HepG2 (cell line): ENCODE results near the gene PDE4D. TPM values are rescaled to one million over a fixed set of nuclear protein-coding genes. Genes with fewer than 3 reads are reported as not detected.

ENCODE experiments used
- FOXA3 ChIP-seq: IDR thresholded peaks from 2 replicates; pipeline ENCODE4 v1.6.1; 2016; ENCODE audit warnings: missing genetic modification reagents, missing compliant biosample characterization
- GATAD2A ChIP-seq: IDR thresholded peaks from 2 replicates; pipeline ENCODE4 v1.6.1; 2016
- PHF5A ChIP-seq: IDR thresholded peaks from one replicate; pipeline ENCODE4 v1.6.1; 2018; ENCODE audit warnings: low read depth, missing genetic modification reagents; ENCODE audit not compliant: unreplicated experiment
- SIN3A ChIP-seq: IDR thresholded peaks from 2 replicates; pipeline ENCODE4 v1.6.1; 2011; ENCODE audit warnings: low read depth, mild to moderate bottlenecking, control low read depth, low read length, borderline replicate concordance
- SMARCE1 ChIP-seq: fragments of 450-650 bp; IDR thresholded peaks from 2 replicates; pipeline ENCODE4 v1.6.1; 2017; ENCODE audit warnings: borderline replicate concordance
- XBP1 ChIP-seq: sonication (generic); formaldehyde crosslinking; IDR thresholded peaks from 2 replicates; pipeline ENCODE4 v1.5.0; 2020; ENCODE audit warnings: missing genetic modification reagents
- ZFAT ChIP-seq: sonication (generic); formaldehyde crosslinking; conservative IDR thresholded peaks from 2 replicates; pipeline ENCODE4 v1.8.1; 2023; ENCODE audit warnings: missing genetic modification reagents, inconsistent platforms
- ZKSCAN1 ChIP-seq: fragments of 150-350 bp; IDR thresholded peaks from 2 replicates; pipeline ENCODE4 v1.6.1; 2014; ENCODE audit warnings: low read length
- ZNF235 ChIP-seq: sonication (generic); formaldehyde crosslinking; IDR thresholded peaks from 2 replicates; pipeline ENCODE4 v1.8.1; 2023; ENCODE audit warnings: mild to moderate bottlenecking, missing genetic modification reagents, borderline replicate concordance
- ZNF251 ChIP-seq: sonication (generic); formaldehyde crosslinking; IDR thresholded peaks from 2 replicates; pipeline ENCODE4 v1.9.0; 2021; ENCODE audit warnings: mild to moderate bottlenecking, missing genetic modification reagents
- ZNF615 ChIP-seq: sonication (generic); formaldehyde crosslinking; IDR thresholded peaks from 2 replicates; pipeline ENCODE4 v1.5.0; 2020; ENCODE audit warnings: mild to moderate bottlenecking, missing genetic modification reagents, borderline replicate concordance
- polyA plus RNA-seq, 8 experiments: library from polyadenylated mRNA; depleted of rRNA in 3 of 8; stranded (reverse) in 7 of 8; unstranded in 1 of 8; fragments of >200 nt; fragmentation: Illumina TruSeq in 4 of 8; extraction: Trizol in 4 of 8; gene quantifications; 2 replicates each; pipeline versions ENCODE4 v1.2.1 to v1.2.3, GENCODE V29; 2011 to 2016; ENCODE audit warnings: low read depth in 4 of 8, missing spikeins in 1 of 8, mixed read lengths in 1 of 8; ENCODE audit not compliant: insufficient read depth in 1 of 8
- total RNA-seq, 5 experiments: library from RNA; depleted of rRNA; stranded (reverse); fragments of >200 nt; fragmentation: Illumina TruSeq; extraction: Trizol; gene quantifications; 2 replicates each; pipeline ENCODE4 v1.2.3, GENCODE V29; 2016; ENCODE audit warnings: low read depth in 1 of 5
- TF ChIP-seq, protein P1 (sequence below): sonication (generic); formaldehyde crosslinking; IDR thresholded peaks from 2 replicates; pipeline ENCODE4 v1.5.0; 2020; ENCODE audit warnings: mild to moderate bottlenecking, missing genetic modification reagents, borderline replicate concordance
- TF ChIP-seq, protein P2 (sequence below): sonication (generic); formaldehyde crosslinking; IDR thresholded peaks from 2 replicates; pipeline ENCODE4 v1.8.1; 2023; ENCODE audit warnings: mild to moderate bottlenecking, missing genetic modification reagents, borderline replicate concordance
- TF ChIP-seq, protein P3 (sequence below): sonication (generic); formaldehyde crosslinking; IDR thresholded peaks from 2 replicates; pipeline ENCODE4 v1.8.0; 2022; ENCODE audit warnings: mild to moderate bottlenecking, missing genetic modification reagents; ENCODE audit not compliant: insufficient replicate concordance
- TF ChIP-seq, protein P4 (sequence below): sonication (generic); formaldehyde crosslinking; IDR thresholded peaks from 2 replicates; pipeline ENCODE4 v1.4.0; 2020; ENCODE audit warnings: missing genetic modification reagents; ENCODE audit errors: not compliant biosample characterization
- TF ChIP-seq, protein P5 (sequence below): sonication (generic); formaldehyde crosslinking; IDR thresholded peaks from 2 replicates; pipeline ENCODE4 v1.4.0; 2020; ENCODE audit warnings: missing genetic modification reagents, borderline replicate concordance

PDE4D gene
- total and polyA plus RNA-seq, 2 of the 13 experiments (the other 11 are each of a cell fraction or from before 2014, with no cell fraction given): 7.0 to 12.2 TPM

DNA sequence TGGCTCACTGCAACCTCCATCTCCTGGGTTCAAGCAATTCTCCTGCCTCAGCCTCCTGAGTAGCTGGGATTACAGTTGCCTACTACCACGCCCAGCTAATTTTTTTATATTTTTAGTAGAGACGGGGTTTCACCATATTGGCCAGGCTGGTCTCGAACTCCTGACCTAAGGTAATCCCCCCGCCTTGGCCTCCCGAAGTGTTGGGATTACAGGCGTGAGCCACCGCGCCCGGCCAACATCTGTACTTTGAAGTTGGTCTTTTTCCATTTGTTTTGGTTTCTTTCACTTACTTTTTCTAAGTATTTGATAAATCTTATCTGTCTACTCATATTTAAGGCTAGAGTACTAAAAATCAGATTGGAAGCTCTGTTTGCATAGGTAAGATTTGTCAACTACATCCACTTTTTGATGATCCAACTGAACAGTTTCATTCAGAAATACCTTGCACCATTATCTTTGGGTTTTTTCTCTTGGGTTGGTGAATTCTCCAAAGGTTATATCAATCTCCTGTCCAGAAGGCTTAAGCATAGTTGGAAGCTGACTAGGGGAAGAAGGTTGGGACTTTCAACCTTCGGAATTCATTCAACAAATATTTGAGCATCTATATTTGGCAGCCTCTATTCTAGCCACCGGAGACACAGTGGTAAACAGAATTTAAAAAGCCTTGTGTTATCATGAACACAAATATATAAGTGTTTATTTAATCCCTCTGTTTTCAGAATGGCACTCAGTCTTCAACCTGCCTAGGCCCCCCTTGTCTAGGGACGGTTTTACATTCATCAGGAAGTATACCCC, 821.6 kb downstream of the PDE4D start (continued):
- TF ChIP-seq SIN3A (no peak), ZNF615 (CRISPR knock-in tag) (no peak), SMARCE1 (no peak), ZNF251 (no peak), ZNF235 (no peak), XBP1 (CRISPR knock-in tag) (no peak), ZKSCAN1 (no peak), FOXA3 (peak; percentile 89), ZFAT (CRISPR knock-in tag) (no peak), GATAD2A (CRISPR knock-in tag) (peak; percentile 78), PHF5A (CRISPR knock-in tag) (no peak)
- TF ChIP-seq, protein P1, sequence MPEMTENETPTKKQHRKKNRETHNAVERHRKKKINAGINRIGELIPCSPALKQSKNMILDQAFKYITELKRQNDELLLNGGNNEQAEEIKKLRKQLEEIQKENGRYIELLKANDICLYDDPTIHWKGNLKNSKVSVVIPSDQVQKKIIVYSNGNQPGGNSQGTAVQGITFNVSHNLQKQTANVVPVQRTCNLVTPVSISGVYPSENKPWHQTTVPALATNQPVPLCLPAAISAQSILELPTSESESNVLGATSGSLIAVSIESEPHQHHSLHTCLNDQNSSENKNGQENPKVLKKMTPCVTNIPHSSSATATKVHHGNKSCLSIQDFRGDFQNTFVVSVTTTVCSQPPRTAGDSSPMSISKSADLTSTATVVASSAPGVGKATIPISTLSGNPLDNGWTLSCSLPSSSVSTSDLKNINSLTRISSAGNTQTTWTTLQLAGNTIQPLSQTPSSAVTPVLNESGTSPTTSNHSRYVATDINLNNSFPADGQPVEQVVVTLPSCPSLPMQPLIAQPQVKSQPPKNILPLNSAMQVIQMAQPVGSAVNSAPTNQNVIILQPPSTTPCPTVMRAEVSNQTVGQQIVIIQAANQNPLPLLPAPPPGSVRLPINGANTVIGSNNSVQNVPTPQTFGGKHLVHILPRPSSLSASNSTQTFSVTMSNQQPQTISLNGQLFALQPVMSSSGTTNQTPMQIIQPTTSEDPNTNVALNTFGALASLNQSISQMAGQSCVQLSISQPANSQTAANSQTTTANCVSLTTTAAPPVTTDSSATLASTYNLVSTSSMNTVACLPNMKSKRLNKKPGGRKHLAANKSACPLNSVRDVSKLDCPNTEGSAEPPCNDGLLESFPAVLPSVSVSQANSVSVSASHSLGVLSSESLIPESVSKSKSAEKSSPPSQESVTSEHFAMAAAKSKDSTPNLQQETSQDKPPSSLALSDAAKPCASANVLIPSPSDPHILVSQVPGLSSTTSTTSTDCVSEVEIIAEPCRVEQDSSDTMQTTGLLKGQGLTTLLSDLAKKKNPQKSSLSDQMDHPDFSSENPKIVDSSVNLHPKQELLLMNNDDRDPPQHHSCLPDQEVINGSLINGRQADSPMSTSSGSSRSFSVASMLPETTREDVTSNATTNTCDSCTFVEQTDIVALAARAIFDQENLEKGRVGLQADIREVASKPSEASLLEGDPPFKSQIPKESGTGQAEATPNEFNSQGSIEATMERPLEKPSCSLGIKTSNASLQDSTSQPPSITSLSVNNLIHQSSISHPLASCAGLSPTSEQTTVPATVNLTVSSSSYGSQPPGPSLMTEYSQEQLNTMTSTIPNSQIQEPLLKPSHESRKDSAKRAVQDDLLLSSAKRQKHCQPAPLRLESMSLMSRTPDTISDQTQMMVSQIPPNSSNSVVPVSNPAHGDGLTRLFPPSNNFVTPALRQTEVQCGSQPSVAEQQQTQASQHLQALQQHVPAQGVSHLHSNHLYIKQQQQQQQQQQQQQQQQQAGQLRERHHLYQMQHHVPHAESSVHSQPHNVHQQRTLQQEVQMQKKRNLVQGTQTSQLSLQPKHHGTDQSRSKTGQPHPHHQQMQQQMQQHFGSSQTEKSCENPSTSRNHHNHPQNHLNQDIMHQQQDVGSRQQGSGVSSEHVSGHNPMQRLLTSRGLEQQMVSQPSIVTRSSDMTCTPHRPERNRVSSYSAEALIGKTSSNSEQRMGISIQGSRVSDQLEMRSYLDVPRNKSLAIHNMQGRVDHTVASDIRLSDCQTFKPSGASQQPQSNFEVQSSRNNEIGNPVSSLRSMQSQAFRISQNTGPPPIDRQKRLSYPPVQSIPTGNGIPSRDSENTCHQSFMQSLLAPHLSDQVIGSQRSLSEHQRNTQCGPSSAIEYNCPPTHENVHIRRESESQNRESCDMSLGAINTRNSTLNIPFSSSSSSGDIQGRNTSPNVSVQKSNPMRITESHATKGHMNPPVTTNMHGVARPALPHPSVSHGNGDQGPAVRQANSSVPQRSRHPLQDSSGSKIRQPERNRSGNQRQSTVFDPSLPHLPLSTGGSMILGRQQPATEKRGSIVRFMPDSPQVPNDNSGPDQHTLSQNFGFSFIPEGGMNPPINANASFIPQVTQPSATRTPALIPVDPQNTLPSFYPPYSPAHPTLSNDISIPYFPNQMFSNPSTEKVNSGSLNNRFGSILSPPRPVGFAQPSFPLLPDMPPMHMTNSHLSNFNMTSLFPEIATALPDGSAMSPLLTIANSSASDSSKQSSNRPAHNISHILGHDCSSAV (CRISPR knock-in tag): no peak
- TF ChIP-seq, protein P2, sequence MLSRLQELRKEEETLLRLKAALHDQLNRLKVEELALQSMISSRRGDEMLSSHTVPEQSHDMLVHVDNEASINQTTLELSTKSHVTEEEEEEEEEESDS (CRISPR knock-in tag): no peak
- TF ChIP-seq, protein P3, sequence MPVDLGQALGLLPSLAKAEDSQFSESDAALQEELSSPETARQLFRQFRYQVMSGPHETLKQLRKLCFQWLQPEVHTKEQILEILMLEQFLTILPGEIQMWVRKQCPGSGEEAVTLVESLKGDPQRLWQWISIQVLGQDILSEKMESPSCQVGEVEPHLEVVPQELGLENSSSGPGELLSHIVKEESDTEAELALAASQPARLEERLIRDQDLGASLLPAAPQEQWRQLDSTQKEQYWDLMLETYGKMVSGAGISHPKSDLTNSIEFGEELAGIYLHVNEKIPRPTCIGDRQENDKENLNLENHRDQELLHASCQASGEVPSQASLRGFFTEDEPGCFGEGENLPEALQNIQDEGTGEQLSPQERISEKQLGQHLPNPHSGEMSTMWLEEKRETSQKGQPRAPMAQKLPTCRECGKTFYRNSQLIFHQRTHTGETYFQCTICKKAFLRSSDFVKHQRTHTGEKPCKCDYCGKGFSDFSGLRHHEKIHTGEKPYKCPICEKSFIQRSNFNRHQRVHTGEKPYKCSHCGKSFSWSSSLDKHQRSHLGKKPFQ (CRISPR knock-in tag): no peak
- TF ChIP-seq, protein P4, sequence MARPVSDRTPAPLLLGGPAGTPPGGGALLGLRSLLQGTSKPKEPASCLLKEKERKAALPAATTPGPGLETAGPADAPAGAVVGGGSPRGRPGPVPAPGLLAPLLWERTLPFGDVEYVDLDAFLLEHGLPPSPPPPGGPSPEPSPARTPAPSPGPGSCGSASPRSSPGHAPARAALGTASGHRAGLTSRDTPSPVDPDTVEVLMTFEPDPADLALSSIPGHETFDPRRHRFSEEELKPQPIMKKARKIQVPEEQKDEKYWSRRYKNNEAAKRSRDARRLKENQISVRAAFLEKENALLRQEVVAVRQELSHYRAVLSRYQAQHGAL: no peak
- TF ChIP-seq, protein P5, sequence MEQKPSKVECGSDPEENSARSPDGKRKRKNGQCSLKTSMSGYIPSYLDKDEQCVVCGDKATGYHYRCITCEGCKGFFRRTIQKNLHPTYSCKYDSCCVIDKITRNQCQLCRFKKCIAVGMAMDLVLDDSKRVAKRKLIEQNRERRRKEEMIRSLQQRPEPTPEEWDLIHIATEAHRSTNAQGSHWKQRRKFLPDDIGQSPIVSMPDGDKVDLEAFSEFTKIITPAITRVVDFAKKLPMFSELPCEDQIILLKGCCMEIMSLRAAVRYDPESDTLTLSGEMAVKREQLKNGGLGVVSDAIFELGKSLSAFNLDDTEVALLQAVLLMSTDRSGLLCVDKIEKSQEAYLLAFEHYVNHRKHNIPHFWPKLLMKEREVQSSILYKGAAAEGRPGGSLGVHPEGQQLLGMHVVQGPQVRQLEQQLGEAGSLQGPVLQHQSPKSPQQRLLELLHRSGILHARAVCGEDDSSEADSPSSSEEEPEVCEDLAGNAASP (CRISPR knock-in tag): 0 out of 2 replicates have a peak, but pooled peaks have one; percentile 31
